HG02840 (cell line): Measurements from ENCODE around the gene GPR158.

Experiments used
- ATAC-seq: cut with Tn5 transposase; IDR thresholded peaks from one replicate; pipeline ENCODE4 v1.9.1; 2021; ENCODE audit warnings: mild to moderate bottlenecking, moderate library complexity, moderate number of reproducible peaks; ENCODE audit not compliant: unreplicated experiment, low FRiP score

GPR158 gene

GRCh38 chr10:25642721-25643120 is 467.9 kb downstream of the GPR158 start:
- no peak for ATAC-seq

- ATAC-seq: no peak
These were observed 471.6 kb downstream of the GPR158 start for GRCh38 chr10:25646371-25646770.

GRCh38 chr10:25651534-25651933 is 476.7 kb downstream of the GPR158 start:
- no peak for ATAC-seq
